GM18517 (cell line): Measurements from ENCODE around the gene EVI2A.
"Not testable (repeated sequence)": the region's sequence is repeated elsewhere in the genome, so short reads cannot be mapped to it uniquely, and the experiment has no call there.

ENCODE experiments used
- ATAC-seq: cut with Tn5 transposase; IDR thresholded peaks from one replicate; pipeline ENCODE4 v1.9.1; 2021; ENCODE audit warnings: mild to moderate bottlenecking, moderate library complexity; ENCODE audit not compliant: unreplicated experiment

The EVI2A gene

GRCh38 chr17:31313982-31314781 lies 7.2 kb downstream of the EVI2A start, which contains the start of gene EVI2B:
Gene EVI2B, minus strand, starts transcription at chr17:31314054. Its CDS starts 8,445 bp downstream, at chr17:31305609.
- peak; percentile 37 for ATAC-seq

- ATAC-seq: not testable (repeated sequence)
These were observed 9.2 kb downstream of the EVI2A start for GRCh38 chr17:31312223-31312622.

- ATAC-seq: no peak
These were observed 9.9 kb downstream of the EVI2A start for GRCh38 chr17:31311526-31311925.

GRCh38 chr17:31310886-31311285 lies 10.5 kb downstream of the EVI2A start:
- no peak for ATAC-seq

GRCh38 chr17:31310260-31310659 lies 11.2 kb downstream of the EVI2A start:
- no peak for ATAC-seq

GRCh38 chr17:31309556-31309955 lies 11.9 kb downstream of the EVI2A start:
- ATAC-seq: peak; percentile 39

GRCh38 chr17:31308372-31309334 lies 12.8 kb downstream of the EVI2A start:
- ATAC-seq: no peak

GRCh38 chr17:31307640-31308039 lies 13.8 kb downstream of the EVI2A start:
- no peak for ATAC-seq

GRCh38 chr17:31299624-31300023 lies 21.8 kb downstream of the EVI2A start:
- no peak for ATAC-seq

GRCh38 chr17:31297090-31297489 lies 24.3 kb downstream of the EVI2A start, which contains the start of gene OMG:
Gene OMG, minus strand, starts transcription at chr17:31297239. Its CDS starts 908 bp downstream, at chr17:31296331.
- ATAC-seq: no peak

- ATAC-seq: no peak
These were observed 25.3 kb downstream of the EVI2A start for GRCh38 chr17:31296142-31296541.

GRCh38 chr17:31295489-31295871 lies 25.9 kb downstream of the EVI2A start:
- no peak for ATAC-seq

- ATAC-seq: no peak
These were observed 26.5 kb downstream of the EVI2A start for GRCh38 chr17:31294820-31295488.

- no peak for ATAC-seq
These were observed 27.2 kb downstream of the EVI2A start for GRCh38 chr17:31294231-31294630.

GRCh38 chr17:31293581-31293980 lies 27.8 kb downstream of the EVI2A start:
- ATAC-seq: no peak

- no peak for ATAC-seq
These were observed 29.6 kb downstream of the EVI2A start for GRCh38 chr17:31291820-31292219.

GRCh38 chr17:31289790-31290189 lies 31.6 kb downstream of the EVI2A start:
- ATAC-seq: no peak

- not testable (repeated sequence) for ATAC-seq
These were observed 33.5 kb downstream of the EVI2A start for GRCh38 chr17:31287932-31288331.

GRCh38 chr17:31286587-31286986 lies 34.8 kb downstream of the EVI2A start:
- ATAC-seq: no peak

GRCh38 chr17:31283841-31284240 lies 37.6 kb downstream of the EVI2A start:
- no peak for ATAC-seq

- no peak for ATAC-seq
These were observed 40.4 kb downstream of the EVI2A start for GRCh38 chr17:31281061-31281460.
